Measurements from ENCODE around the gene GSG1L. TPM values are rescaled to one million over a fixed set of nuclear protein-coding genes. Genes with fewer than 3 reads are reported as not detected.

GSG1L gene
- total RNA-seq, 3 donors from 2014 or later = not detected

- intact Hi-C loops (cut with DNase I; ENCODE audit: low total_unique reads) = no loop called here
- no peaks in the 10 kb centered on the region for H3K4me1 ChIP-seq
- H3K27me3 ChIP-seq = no peaks in the 10 kb centered on the region
- no peak overlapping the region for H3K27ac ChIP-seq
- no peaks in the 10 kb centered on the region for H3K9me3 ChIP-seq
- no peak for DNase-seq (ENCODE audit: low spot score in 2 of 2)
- no peak overlapping the region for H3K4me3 ChIP-seq
- TF ChIP-seq POLR2AphosphoS5 (IDR thresholded peaks at IDR 0.05) (no peak), CTCF (IDR thresholded peaks at IDR 0.05) (no peak), POLR2A (IDR thresholded peaks at IDR 0.05) (no peak)
- no peaks in the 10 kb centered on the region for H3K36me3 ChIP-seq
Observed at GRCh38 chr16:27774779-27775178, 288.7 kb downstream of the GSG1L start.

GRCh38 chr16:27773344-27773743 lies 290.2 kb downstream of the GSG1L start:
- no peaks in the 10 kb centered on the region for H3K27me3 ChIP-seq
- no peaks in the 10 kb centered on the region for H3K4me1 ChIP-seq
- H3K4me3 ChIP-seq = no peak overlapping the region
- H3K27ac ChIP-seq = no peak overlapping the region
- no peaks in the 10 kb centered on the region for H3K9me3 ChIP-seq
- intact Hi-C loops (cut with DNase I; ENCODE audit: low total_unique reads) = no loop called here
- TF ChIP-seq POLR2A (IDR thresholded peaks at IDR 0.05) (no peak), POLR2AphosphoS5 (IDR thresholded peaks at IDR 0.05) (no peak), CTCF (IDR thresholded peaks at IDR 0.05) (no peak)
- H3K36me3 ChIP-seq = no peaks in the 10 kb centered on the region
- no peak for DNase-seq (ENCODE audit: low spot score in 2 of 2)

- no peak overlapping the region for H3K4me3 ChIP-seq
- intact Hi-C loops (cut with DNase I; ENCODE audit: low total_unique reads) = no loop called here
- H3K36me3 ChIP-seq = no peaks in the 10 kb centered on the region
- H3K4me1 ChIP-seq = no peaks in the 10 kb centered on the region
- no peak for DNase-seq (ENCODE audit: low spot score in 2 of 2)
- no peak overlapping the region for H3K27ac ChIP-seq
- H3K27me3 ChIP-seq = no peaks in the 10 kb centered on the region
- H3K9me3 ChIP-seq = no peaks in the 10 kb centered on the region
- TF ChIP-seq POLR2AphosphoS5 (IDR thresholded peaks at IDR 0.05) = no peak
- TF ChIP-seq CTCF (IDR thresholded peaks at IDR 0.05) = no peak
- TF ChIP-seq POLR2A (IDR thresholded peaks at IDR 0.05) = no peak
Observed at GRCh38 chr16:27772093-27772825, 291.3 kb downstream of the GSG1L start.

GRCh38 chr16:27771201-27771910 lies 292.2 kb downstream of the GSG1L start:
- no peak overlapping the region for H3K27ac ChIP-seq
- intact Hi-C loops (cut with DNase I; ENCODE audit: low total_unique reads) = no loop called here
- no peaks in the 10 kb centered on the region for H3K4me1 ChIP-seq
- DNase-seq (ENCODE audit: low spot score in 2 of 2) = no peak
- TF ChIP-seq POLR2AphosphoS5 (IDR thresholded peaks at IDR 0.05) (no peak), CTCF (IDR thresholded peaks at IDR 0.05) (no peak), POLR2A (IDR thresholded peaks at IDR 0.05) (no peak)
- H3K9me3 ChIP-seq = no peaks in the 10 kb centered on the region
- H3K27me3 ChIP-seq = no peaks in the 10 kb centered on the region
- no peaks in the 10 kb centered on the region for H3K36me3 ChIP-seq
- H3K4me3 ChIP-seq = no peak overlapping the region
